Transverse colon (tissue), 4 donors: Measurements from ENCODE around the gene TGFB3. TPM values are rescaled to one million over a fixed set of nuclear protein-coding genes. Genes with fewer than 3 reads are reported as not detected.

Source experiments
- DNase-seq: peaks from one replicate; pipeline ENCODE4 v3.0.0-alpha.2; 2019
- H3K27ac ChIP-seq, 4 donors: fragments of 200-600 bp; sonication (generic); 2 replicates each; pipeline ENCODE4 v1.5.1; 2016 to 2018; ENCODE audit warnings: inconsistent platforms in 4 of 4
- H3K27me3 ChIP-seq: fragments of 200-600 bp; sonication (generic); 2 replicates; pipeline ENCODE4 v1.5.1; 2017; ENCODE audit warnings: inconsistent platforms
- H3K36me3 ChIP-seq, 4 donors: fragments of 200-600 bp; sonication (generic); 2 replicates each; pipeline ENCODE4 v1.5.1; 2017 to 2019; ENCODE audit warnings: inconsistent platforms in 4 of 4
- H3K4me1 ChIP-seq, 4 donors: fragments of 200-600 bp; sonication (generic); 2 replicates each; pipeline ENCODE4 v1.5.1; 2017 to 2020; ENCODE audit warnings: inconsistent platforms in 4 of 4
- H3K4me3 ChIP-seq, 4 donors: fragments of 200-600 bp; sonication (generic); 1 replicate in 1 of 4; 2 replicates in 3 of 4; pipeline versions ENCODE4 v1.5.1 to v1.6.1; 2017 to 2019; ENCODE audit warnings: inconsistent platforms in 4 of 4
- H3K9me3 ChIP-seq, 2 donors: fragments of 200-600 bp; sonication (generic); 2 replicates each; pipeline ENCODE4 v1.5.1; 2017 to 2019; ENCODE audit warnings: inconsistent platforms in 2 of 2
- CTCF ChIP-seq, 5 experiments: fragments of 200-600 bp in 3 of 5; fragments of 450-650 bp in 2 of 5; sonication (generic) in 3 of 5; IDR thresholded peaks; 1 replicate in 2 of 5; 2 replicates in 3 of 5; pipeline ENCODE4 v1.5.1; 2016 to 2017; ENCODE audit warnings: antibody characterized with exemption in 5 of 5, inconsistent platforms in 3 of 5, mild to moderate bottlenecking in 2 of 5, moderate library complexity in 1 of 5
- EP300 ChIP-seq: sonication (generic); formaldehyde crosslinking; IDR thresholded peaks from one replicate; pipeline ENCODE4 v1.6.1; 2017; ENCODE audit warnings: antibody characterized with exemption, low read depth
- POLR2A ChIP-seq: fragments of 450-650 bp; IDR thresholded peaks from one replicate; pipeline ENCODE4 v1.6.1; 2016; ENCODE audit warnings: antibody characterized with exemption, mild to moderate bottlenecking, moderate library complexity
- POLR2AphosphoS5 ChIP-seq, 3 donors: sonication (generic); formaldehyde crosslinking; IDR thresholded peaks; one replicate each; pipeline ENCODE4 v1.6.1; 2016; ENCODE audit warnings: antibody characterized with exemption in 3 of 3
- WGBS, 2 donors: methylation state at CpG; one replicate each; pipeline ENCODE4 v1.1.5; 2018; ENCODE audit warnings: low coverage in 1 of 2; 5-methylcytosine and 5-hydroxymethylcytosine counted together
- in situ Hi-C, 4 donors: fragments of 200-750 bp; cut with MboI; loops; one replicate each; pipeline versions ENCODE4 v1.15.0 to v1.15.1; 2017; ENCODE audit warnings: low sequenced_read_pairs in 3 of 4, low pct_ligation_motif_present in 1 of 4, low pct_unique_long_range_greater_than_20kb in 1 of 4
- intact Hi-C: fragments of 100-400 bp; cut with DNase I; formaldehyde crosslinking; loops from one replicate; pipeline ENCODE4 v1.15.1; 2023; ENCODE audit warnings: low total_unique reads
- total RNA-seq, 4 donors: library from RNA; depleted of rRNA; stranded (reverse); fragments of >200 nt; gene quantifications; one replicate each; pipeline ENCODE4 v1.1.0, GENCODE V29; 2016

TGFB3 gene
- total RNA-seq, 4 donors from 2014 or later: 4.4 to 22.5 (median 13.1) TPM

- no peak for TF ChIP-seq EP300
- TF ChIP-seq CTCF (IDR thresholded peaks at IDR 0.05): no peak
- TF ChIP-seq POLR2A: no peak
- TF ChIP-seq POLR2AphosphoS5 (IDR thresholded peaks at IDR 0.05): no peak
- no peak for DNase-seq
- intact Hi-C loops (no loop called here), in situ Hi-C loops (no loop called here)
- no peaks in the 10 kb centered on the region for H3K36me3 ChIP-seq
- no peaks in the 10 kb centered on the region for H3K9me3 ChIP-seq
- H3K4me1 ChIP-seq: no peaks in the 10 kb centered on the region
- no peak overlapping the region for H3K4me3 ChIP-seq
- H3K27ac ChIP-seq: no peak overlapping the region
- 67 to 87% methylated on average over 1 to 4 of the region's 4 CpGs for WGBS, 2 donors
- H3K27me3 ChIP-seq: no peaks in the 10 kb centered on the region
These were observed 37.1 kb downstream of the TGFB3 start for GRCh38 chr14:75944607-75945241.

GRCh38 chr14:75941030-75941429 lies 40.8 kb downstream of the TGFB3 start:
- Histone ChIP-seq H3K27ac (no peak overlapping the region), H3K27me3 (no peaks in the 10 kb centered on the region), H3K4me3 (no peak overlapping the region), H3K36me3 (no peaks in the 10 kb centered on the region), H3K4me1 (no peaks in the 10 kb centered on the region), H3K9me3 (no peaks in the 10 kb centered on the region)
- no peak for DNase-seq
- WGBS, 2 donors: 90 to 100% methylated on average over 1 to 4 of the region's 4 CpGs
- intact Hi-C loops (no loop called here), in situ Hi-C loops (no loop called here)
- no peak for TF ChIP-seq POLR2AphosphoS5 (IDR thresholded peaks at IDR 0.05)
- TF ChIP-seq CTCF (IDR thresholded peaks at IDR 0.05): no peak
- TF ChIP-seq EP300: no peak

GRCh38 chr14:75939200-75939599 lies 42.6 kb downstream of the TGFB3 start:
- Histone ChIP-seq H3K4me3 (no peak overlapping the region), H3K27ac (no peak overlapping the region), H3K27me3 (no peaks in the 10 kb centered on the region), H3K9me3 (no peaks in the 10 kb centered on the region), H3K36me3 (no peaks in the 10 kb centered on the region), H3K4me1 (no peaks in the 10 kb centered on the region)
- no peak for DNase-seq
- 67 to 83% methylated on average over 1 of the region's 1 CpG for WGBS, 2 donors
- intact Hi-C loops: no loop called here
- TF ChIP-seq POLR2AphosphoS5 (IDR thresholded peaks at IDR 0.05): no peak
- no peak for TF ChIP-seq POLR2A
- TF ChIP-seq CTCF (IDR thresholded peaks at IDR 0.05): no peak
- TF ChIP-seq EP300: no peak
- in situ Hi-C loops: no loop called here

GRCh38 chr14:75934998-75935628 lies 46.7 kb downstream of the TGFB3 start:
- Histone ChIP-seq H3K27ac (no peak overlapping the region), H3K9me3 (no peaks in the 10 kb centered on the region), H3K36me3 (no peaks in the 10 kb centered on the region), H3K27me3 (no peaks in the 10 kb centered on the region), H3K4me3 (no peak overlapping the region), H3K4me1 (no peaks in the 10 kb centered on the region)
- DNase-seq: no peak
- in situ Hi-C loops (no loop called here), intact Hi-C loops (no loop called here)
- WGBS, 2 donors: 73% methylated on average over 2 of the region's 2 CpGs; no CpG with 5 or more reads in 1 of the 2 donors
- TF ChIP-seq CTCF (IDR thresholded peaks at IDR 0.05) (no peak), POLR2AphosphoS5 (IDR thresholded peaks at IDR 0.05) (no peak)
